Erythroblast (primary cell): Measurements from ENCODE around the gene NUP210.

Source experiments
- GATA1 ChIP-seq: IDR thresholded peaks from 2 replicates; pipeline ENCODE4 v1.6.1; 2011; ENCODE audit warnings: low read depth, mild to moderate bottlenecking, control low read depth, low read length, moderate library complexity
- POLR2A ChIP-seq: IDR thresholded peaks from 2 replicates; pipeline ENCODE4 v1.6.1; 2011; ENCODE audit warnings: mild to moderate bottlenecking, low read length

GRCh38 chr3:13303410-13303809, 116.7 kb downstream of the NUP210 start:
- TF ChIP-seq POLR2A (no peak), GATA1 (no peak)
